GM12873 (cell line): ENCODE measurements around the gene DUSP1.

Experiments
- TF ChIP-seq, protein P1 (sequence below): IDR thresholded peaks from 2 replicates; pipeline ENCODE4 v1.5.1; 2012; ENCODE audit warnings: low read depth, mild to moderate bottlenecking, moderate library complexity, low read length, control low read depth; ENCODE audit not compliant: insufficient read depth; ENCODE audit errors: missing control alignments

Gene DUSP1

GRCh38 chr5:172809774-172810173 lies 38.8 kb upstream of the DUSP1 start:
- TF ChIP-seq, protein P1, sequence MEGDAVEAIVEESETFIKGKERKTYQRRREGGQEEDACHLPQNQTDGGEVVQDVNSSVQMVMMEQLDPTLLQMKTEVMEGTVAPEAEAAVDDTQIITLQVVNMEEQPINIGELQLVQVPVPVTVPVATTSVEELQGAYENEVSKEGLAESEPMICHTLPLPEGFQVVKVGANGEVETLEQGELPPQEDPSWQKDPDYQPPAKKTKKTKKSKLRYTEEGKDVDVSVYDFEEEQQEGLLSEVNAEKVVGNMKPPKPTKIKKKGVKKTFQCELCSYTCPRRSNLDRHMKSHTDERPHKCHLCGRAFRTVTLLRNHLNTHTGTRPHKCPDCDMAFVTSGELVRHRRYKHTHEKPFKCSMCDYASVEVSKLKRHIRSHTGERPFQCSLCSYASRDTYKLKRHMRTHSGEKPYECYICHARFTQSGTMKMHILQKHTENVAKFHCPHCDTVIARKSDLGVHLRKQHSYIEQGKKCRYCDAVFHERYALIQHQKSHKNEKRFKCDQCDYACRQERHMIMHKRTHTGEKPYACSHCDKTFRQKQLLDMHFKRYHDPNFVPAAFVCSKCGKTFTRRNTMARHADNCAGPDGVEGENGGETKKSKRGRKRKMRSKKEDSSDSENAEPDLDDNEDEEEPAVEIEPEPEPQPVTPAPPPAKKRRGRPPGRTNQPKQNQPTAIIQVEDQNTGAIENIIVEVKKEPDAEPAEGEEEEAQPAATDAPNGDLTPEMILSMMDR = no peak

- TF ChIP-seq, protein P1 = no peak
Observed at GRCh38 chr5:172807766-172808311, 36.8 kb upstream of the DUSP1 start.

DNA sequence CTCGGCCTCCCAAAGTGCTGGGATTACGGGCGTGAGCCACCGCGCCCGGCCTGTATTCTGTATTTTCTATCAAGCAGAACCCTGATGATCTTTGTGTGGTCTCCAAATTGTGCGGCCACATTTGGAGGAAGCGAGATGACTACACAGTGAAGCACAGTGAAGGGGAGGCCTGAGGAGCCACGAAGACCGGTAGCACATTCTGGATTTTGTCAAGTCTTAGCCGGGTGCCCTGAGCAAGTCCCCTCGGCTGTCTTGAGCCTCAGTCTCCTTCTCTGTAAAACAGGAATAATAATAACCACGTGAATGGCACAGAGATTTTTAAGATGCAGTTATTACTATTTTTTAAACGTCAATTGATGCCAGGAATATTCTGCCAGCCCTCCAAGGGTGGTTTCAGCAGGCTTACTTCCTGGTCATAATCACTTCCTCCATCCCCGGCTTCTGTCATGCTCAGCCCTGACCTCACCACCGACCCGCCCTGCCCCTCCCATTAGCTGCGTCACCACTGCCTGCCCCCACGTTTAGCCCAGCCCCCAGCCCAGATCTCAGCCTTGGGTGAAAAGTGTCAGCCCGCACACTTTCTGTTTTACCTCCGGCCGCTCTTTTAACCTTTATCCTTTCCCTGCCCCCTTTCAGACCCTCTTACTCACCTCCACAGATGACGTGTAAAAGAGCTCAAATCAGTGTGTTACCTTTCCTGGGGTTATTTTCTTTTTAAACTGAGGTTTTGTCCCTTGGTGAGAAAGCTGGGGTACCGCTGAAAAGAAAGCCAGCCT lies 36.1 kb upstream of the DUSP1 start:
- TF ChIP-seq, protein P1 = no peak

GRCh38 chr5:172805736-172806255 lies 34.8 kb upstream of the DUSP1 start:
- TF ChIP-seq, protein P1 = no peak

- TF ChIP-seq, protein P1 = no peak
Observed at GRCh38 chr5:172805018-172805683, 34.2 kb upstream of the DUSP1 start.

DNA sequence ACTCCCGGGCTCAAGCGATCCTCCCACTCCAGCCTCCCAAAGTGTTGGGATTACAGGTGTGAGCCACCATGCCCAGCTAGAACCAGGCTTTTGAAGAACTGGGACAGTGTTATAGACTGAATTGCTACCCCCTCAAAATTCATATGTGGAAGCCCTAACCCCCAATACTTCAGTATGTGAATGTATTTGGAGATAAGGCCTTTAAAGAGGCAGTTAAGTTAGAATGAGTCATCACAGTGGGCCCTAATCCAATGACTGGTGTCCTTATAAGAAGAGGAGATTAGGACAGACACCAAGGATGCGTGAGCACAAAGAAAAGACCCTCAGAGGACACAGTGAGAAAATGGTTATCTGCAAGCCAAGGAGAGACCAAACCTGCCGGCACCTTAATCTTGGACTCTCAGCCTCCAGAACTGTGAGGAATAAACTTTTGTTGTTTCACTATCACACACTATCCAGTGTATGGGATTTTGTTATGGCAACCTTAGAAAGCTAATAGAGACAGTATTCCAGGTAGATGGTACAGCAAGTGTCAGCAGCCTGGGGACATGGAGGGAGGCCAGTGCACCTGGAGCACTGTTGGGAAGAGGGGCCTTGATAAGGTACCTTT lies 31.7 kb upstream of the DUSP1 start:
- TF ChIP-seq, protein P1 = no peak

- TF ChIP-seq, protein P1 = no peak
Observed at GRCh38 chr5:172802112-172802511, 31.1 kb upstream of the DUSP1 start.
